GM13977 (cell line): ENCODE measurements around the gene MFNG.

ENCODE experiments used
- DNase-seq: peaks from one replicate; pipeline ENCODE4 v3.0.0; 2012; ENCODE audit warnings: low spot score
- in situ Hi-C: fragments of 300-500 bp; cut with MboI; formaldehyde crosslinking; loops from one replicate; pipeline ENCODE4 v1.12.0; 2022; ENCODE audit warnings: low sequenced_read_pairs, low pct_unique_long_range_greater_than_20kb, mixed read lengths, inconsistent platforms; ENCODE audit not compliant: unreplicated experiment
- TF ChIP-seq, protein P1 (sequence below): IDR thresholded peaks from 2 replicates; pipeline ENCODE4 v1.5.1; 2012; ENCODE audit warnings: mild to moderate bottlenecking, control low read depth; ENCODE audit not compliant: insufficient read depth; ENCODE audit errors: extremely low read depth, missing control alignments

MFNG gene

DNA sequence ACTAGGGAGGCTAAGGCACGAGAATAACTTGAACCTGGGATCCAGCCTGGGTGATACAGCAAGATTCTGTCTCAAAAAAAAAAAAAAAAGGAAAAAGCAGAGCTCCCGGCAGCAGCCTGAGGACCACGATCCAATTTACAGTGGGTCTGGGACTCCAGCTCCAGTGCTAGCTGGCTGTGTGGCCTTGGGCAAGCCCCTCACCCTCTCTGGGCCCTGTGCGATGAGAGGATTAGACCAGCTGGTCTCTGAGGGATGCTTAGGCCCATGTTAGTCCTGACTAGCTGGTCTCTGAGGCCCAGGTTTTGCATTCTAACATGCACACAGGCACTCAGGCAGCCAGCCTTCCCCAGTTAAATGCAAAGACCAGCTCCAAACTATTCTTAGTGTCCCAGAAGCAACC, 19.4 kb upstream of the MFNG start:
- in situ Hi-C loops = no loop called here
- TF ChIP-seq, protein P1, sequence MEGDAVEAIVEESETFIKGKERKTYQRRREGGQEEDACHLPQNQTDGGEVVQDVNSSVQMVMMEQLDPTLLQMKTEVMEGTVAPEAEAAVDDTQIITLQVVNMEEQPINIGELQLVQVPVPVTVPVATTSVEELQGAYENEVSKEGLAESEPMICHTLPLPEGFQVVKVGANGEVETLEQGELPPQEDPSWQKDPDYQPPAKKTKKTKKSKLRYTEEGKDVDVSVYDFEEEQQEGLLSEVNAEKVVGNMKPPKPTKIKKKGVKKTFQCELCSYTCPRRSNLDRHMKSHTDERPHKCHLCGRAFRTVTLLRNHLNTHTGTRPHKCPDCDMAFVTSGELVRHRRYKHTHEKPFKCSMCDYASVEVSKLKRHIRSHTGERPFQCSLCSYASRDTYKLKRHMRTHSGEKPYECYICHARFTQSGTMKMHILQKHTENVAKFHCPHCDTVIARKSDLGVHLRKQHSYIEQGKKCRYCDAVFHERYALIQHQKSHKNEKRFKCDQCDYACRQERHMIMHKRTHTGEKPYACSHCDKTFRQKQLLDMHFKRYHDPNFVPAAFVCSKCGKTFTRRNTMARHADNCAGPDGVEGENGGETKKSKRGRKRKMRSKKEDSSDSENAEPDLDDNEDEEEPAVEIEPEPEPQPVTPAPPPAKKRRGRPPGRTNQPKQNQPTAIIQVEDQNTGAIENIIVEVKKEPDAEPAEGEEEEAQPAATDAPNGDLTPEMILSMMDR = no peak
- DNase-seq = no peak

DNA sequence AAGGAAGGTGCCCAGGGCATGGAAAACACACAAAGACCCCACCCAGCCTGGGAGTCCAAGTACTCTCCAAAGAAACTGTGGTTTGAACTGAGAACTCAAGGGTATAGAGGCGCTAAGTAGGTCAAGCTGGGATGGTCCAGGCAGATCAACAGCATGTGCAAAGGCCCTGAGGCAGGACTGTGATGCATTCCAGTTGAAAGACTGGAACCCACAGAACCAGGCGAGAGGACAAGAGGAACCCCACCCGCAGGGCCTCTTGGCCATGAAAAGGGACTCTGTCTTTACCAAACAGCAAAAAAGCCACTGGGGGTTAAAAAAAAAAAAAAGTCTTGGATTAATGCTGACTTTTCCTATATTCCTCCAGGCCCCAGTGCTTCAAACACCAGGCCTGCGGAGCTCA, 18.8 kb upstream of the MFNG start:
- no peak for DNase-seq
- in situ Hi-C loops = no loop called here
- TF ChIP-seq, protein P1 = no peak

DNA sequence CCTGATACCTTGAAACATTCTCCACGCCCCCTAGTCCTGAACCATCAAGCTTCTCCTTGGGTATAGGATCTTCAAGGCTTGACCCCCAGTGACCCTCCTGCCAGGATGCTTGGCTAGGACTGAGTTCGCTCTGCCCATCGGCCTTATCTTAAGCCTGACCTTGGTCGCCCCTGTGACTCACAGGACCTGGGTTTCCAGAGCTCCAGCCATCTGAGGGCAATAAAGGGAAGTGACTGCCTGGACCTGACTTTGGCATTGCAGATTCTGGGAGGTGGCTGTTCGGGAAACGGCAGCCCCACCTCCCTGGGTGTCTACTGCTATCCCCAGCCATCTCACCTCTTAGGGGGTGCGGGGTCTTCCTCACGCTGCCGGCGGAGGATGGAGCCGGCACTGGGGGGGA, 17.7 kb upstream of the MFNG start:
- no peak for DNase-seq
- TF ChIP-seq, protein P1 = no peak
- in situ Hi-C loops = no loop called here

DNA sequence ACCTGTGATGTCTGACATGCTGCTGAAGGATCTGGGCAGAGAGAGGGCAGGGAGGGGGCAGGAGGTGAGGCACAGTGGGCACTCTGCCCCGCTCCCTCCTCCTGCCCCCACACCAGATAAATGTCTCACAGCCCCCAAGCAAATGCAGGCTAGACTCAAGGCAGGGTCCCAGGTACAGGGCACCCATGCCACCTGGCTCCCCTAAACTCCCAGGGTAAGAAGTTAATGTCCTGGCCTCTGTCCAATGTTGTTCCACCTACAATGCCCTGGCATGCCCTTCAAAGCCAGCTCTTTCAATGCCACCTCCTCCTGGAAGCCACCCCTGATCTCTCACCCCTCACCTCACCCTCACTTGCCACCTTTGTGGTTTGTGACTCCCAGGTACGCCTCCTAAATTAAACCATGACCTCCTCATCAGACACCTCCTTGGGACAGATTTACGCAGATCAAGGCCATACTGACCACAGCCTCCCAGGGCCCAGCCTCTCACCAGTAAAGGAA, 17.0 kb upstream of the MFNG start:
- TF ChIP-seq, protein P1 = no peak
- no peak for DNase-seq
- in situ Hi-C loops = no loop called here

DNA sequence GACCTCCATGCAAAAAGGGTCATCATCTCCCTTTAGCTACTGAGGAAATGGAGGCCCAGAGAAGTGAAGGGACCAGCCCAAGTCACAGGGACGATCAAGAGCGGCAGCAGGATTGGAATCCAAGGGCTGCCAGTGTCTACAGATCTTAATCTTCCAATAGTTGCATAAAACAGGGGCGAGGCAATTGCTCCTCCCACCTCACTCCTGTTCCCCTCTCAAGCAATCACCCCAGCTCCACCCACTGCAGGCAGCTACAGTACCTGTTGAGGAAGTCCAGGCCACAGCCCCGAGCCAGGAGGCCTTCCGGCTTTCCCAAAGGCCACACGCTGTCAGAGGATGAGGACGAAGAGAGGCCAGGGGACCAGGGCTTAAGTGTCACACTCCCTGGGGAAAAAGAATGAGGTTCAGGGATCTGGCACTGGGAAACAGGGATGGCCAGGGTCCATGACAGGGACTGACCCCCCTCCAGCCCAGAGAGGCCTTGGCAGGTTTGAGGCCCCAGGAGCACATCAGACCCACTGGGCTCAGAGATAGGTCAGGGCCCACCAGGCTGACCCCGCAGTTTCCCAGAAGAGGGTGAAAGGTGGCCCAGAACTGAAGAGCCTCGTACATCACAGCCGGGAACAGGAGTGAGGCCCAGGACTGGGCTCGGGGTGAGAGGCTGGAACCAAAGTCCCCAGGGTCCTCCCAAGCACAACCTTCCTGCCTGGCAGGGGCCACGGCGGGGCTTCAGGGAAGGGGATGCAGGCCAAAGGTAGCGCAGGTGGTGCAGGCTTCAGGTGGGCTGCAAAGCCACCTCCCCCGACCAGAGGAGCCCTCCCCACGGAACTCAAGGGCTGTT, 16.4 kb upstream of the MFNG start:
- TF ChIP-seq, protein P1 = no peak
- no peak for DNase-seq
- in situ Hi-C loops = no loop called here

DNA sequence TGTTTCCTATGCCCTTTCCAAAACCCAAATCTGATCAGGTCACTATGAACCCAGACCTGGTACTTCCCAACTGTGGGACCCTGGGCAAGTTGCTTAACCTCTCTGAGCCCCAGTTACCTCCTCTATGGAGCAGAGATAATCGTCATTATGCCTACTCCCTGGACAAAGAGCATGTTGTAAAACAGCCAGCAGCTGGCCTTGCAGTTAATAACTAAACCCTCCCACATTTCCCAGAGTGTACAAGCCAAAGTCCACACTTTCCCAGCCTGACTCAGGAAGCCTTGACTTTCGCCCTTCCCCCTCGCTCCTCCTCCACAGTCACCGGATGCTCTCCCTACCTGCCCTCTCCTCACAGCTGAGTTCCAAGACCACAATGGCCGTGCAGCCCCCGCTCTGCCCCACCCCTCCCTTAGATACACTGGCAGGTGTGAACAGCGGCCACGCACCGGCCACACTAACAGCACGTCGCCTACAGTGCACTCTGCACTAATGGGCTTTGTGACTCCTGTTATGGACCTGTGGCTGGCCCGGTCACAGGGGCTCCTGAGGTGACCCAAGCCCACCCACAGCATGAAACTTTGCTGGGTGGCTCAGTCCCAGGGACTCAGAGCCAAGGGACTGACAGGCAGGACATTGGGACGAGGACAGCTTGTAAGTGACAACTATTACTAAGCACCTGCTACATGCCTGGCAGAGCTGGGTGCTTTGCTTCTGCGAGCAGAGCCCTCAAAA, 15.6 kb upstream of the MFNG start:
- DNase-seq = no peak
- in situ Hi-C loops = no loop called here
- TF ChIP-seq, protein P1 = no peak
